Mammary epithelial cell (primary cell): ENCODE measurements around the gene ACAP2.

ENCODE experiments used
- EZH2 ChIP-seq: IDR thresholded peaks from 2 replicates; pipeline ENCODE4 v1.6.1; 2012; ENCODE audit warnings: low read length, inconsistent platforms, borderline replicate concordance
- TF ChIP-seq, protein P1 (sequence below), 2 donors: IDR thresholded peaks in 1 of 2; conservative IDR thresholded peaks in 1 of 2; 2 replicates each; pipeline ENCODE4 v1.5.1; 2011 to 2012; ENCODE audit warnings: inconsistent platforms in 2 of 2, low read length in 2 of 2, mild to moderate bottlenecking in 2 of 2, control low read depth in 1 of 2, low read depth in 1 of 2; ENCODE audit not compliant: insufficient read depth in 1 of 2; ENCODE audit errors: extremely low read depth in 1 of 2

DNA sequence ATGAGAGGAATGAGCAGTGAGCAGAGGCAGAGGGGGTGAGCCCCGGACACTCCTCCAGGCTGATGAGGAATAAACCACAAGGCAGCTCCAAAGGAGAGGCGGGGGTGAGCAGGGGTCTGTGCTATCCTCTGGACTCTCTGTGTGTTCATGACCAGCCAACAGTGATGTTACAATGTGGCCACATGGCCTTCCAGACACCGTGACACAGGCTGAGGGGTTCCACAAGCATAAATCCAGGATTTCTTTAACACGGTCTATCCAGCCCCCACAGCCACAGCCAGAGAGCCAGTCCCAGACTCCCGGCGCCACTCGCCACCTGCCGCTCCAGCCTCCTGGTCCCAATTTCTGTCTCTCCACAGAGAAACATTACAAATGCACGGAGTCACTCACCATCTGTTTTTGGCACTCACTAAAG lies 196.2 kb downstream of the ACAP2 start:
- TF ChIP-seq, protein P1, sequence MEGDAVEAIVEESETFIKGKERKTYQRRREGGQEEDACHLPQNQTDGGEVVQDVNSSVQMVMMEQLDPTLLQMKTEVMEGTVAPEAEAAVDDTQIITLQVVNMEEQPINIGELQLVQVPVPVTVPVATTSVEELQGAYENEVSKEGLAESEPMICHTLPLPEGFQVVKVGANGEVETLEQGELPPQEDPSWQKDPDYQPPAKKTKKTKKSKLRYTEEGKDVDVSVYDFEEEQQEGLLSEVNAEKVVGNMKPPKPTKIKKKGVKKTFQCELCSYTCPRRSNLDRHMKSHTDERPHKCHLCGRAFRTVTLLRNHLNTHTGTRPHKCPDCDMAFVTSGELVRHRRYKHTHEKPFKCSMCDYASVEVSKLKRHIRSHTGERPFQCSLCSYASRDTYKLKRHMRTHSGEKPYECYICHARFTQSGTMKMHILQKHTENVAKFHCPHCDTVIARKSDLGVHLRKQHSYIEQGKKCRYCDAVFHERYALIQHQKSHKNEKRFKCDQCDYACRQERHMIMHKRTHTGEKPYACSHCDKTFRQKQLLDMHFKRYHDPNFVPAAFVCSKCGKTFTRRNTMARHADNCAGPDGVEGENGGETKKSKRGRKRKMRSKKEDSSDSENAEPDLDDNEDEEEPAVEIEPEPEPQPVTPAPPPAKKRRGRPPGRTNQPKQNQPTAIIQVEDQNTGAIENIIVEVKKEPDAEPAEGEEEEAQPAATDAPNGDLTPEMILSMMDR (conservative IDR thresholded peaks at IDR 0.05 in 1 of 2, IDR thresholded peaks at IDR 0.05 in 1 of 2; ENCODE audit: extremely low read depth in 1 of 2, insufficient read depth in 1 of 2, low read depth in 1 of 2, low read length in 2 of 2): no peak
- no peak for TF ChIP-seq EZH2
